Activated naive CD4-positive, alpha-beta T cell treated with anti-CD3 and anti-CD28 coated beads, Interleukin-2, amount 10 ng/mL, durations not matched to agents 7 days and 5 days (primary cell): ENCODE results near the gene GALNTL6.

Experiments used
- CTCF ChIA-PET: fragments of 350-600 bp; sonication (Branson Sonifier 250); formaldehyde crosslinking; loops from one replicate; lab custom pipeline; 2021; ENCODE audit warnings: antibody characterized with exemption; lab: Charles Lee
- DNase-seq: peaks from one replicate; pipeline ENCODE4 v3.0.0-alpha.2; 2020
- H3K27ac Mint-ChIP-seq: one replicate; pipeline ENCODE4 v1.8.0; 2021; ENCODE audit warnings: mild to moderate bottlenecking, moderate library complexity, mixed read lengths
- H3K27me3 Mint-ChIP-seq: one replicate; pipeline ENCODE4 v1.8.0; 2021; ENCODE audit warnings: mild to moderate bottlenecking, mixed read lengths
- H3K36me3 Mint-ChIP-seq: one replicate; pipeline ENCODE4 v1.8.0; 2021; ENCODE audit warnings: mixed read lengths
- H3K4me1 Mint-ChIP-seq: one replicate; pipeline ENCODE4 v1.8.0; 2021; ENCODE audit warnings: mixed read lengths
- H3K4me3 Mint-ChIP-seq: one replicate; pipeline ENCODE4 v1.8.0; 2021; ENCODE audit warnings: mild to moderate bottlenecking, moderate library complexity, mixed read lengths
- H3K9me3 Mint-ChIP-seq: one replicate; pipeline ENCODE4 v1.8.0; 2021; ENCODE audit warnings: mixed read lengths

Gene GALNTL6

GRCh38 chr4:171846893-171847292 is 33.7 kb downstream of the GALNTL6 start:
- Mint-ChIP-seq H3K27me3 (no peaks in the 10 kb centered on the region), H3K4me1 (no peaks in the 10 kb centered on the region), H3K36me3 (no peaks in the 10 kb centered on the region), H3K9me3 (peaks cover 2% of the 10 kb centered on the region), H3K27ac (no peak overlapping the region), H3K4me3 (no peak overlapping the region)
- no peak for DNase-seq
- CTCF ChIA-PET, result no interaction called here

GRCh38 chr4:171847751-171848150 is 34.5 kb downstream of the GALNTL6 start:
- Mint-ChIP-seq H3K36me3 (no peaks in the 10 kb centered on the region), H3K9me3 (no peaks in the 10 kb centered on the region), H3K4me3 (no peak overlapping the region), H3K4me1 (no peaks in the 10 kb centered on the region), H3K27me3 (no peaks in the 10 kb centered on the region), H3K27ac (no peak overlapping the region)
- DNase-seq, result no peak
- CTCF ChIA-PET, result interaction anchor here (0.8 kb wide), 1 partner anchor 1006 kb away, joined by 3 read pairs; no protein-coding TSS in a partner anchor

GRCh38 chr4:171849686-171850222 is 36.5 kb downstream of the GALNTL6 start:
- Mint-ChIP-seq H3K27ac (no peak overlapping the region), H3K4me3 (no peak overlapping the region), H3K27me3 (no peaks in the 10 kb centered on the region), H3K36me3 (no peaks in the 10 kb centered on the region), H3K9me3 (peaks cover 3% of the 10 kb centered on the region), H3K4me1 (no peaks in the 10 kb centered on the region)
- no peak for DNase-seq
- CTCF ChIA-PET, result no interaction called here

GRCh38 chr4:171851295-171851694 is 38.1 kb downstream of the GALNTL6 start:
- H3K9me3 Mint-ChIP-seq, result peaks cover 7% of the 10 kb centered on the region
- H3K4me1 Mint-ChIP-seq, result no peaks in the 10 kb centered on the region
- no peak overlapping the region for H3K27ac Mint-ChIP-seq
- no peaks in the 10 kb centered on the region for H3K27me3 Mint-ChIP-seq
- no peaks in the 10 kb centered on the region for H3K36me3 Mint-ChIP-seq
- H3K4me3 Mint-ChIP-seq, result no peak overlapping the region
- DNase-seq, result no peak
- CTCF ChIA-PET, result no interaction called here

- peaks cover 7% of the 10 kb centered on the region for H3K9me3 Mint-ChIP-seq
- CTCF ChIA-PET, result no interaction called here
- H3K27ac Mint-ChIP-seq, result no peak overlapping the region
- no peak overlapping the region for H3K4me3 Mint-ChIP-seq
- no peaks in the 10 kb centered on the region for H3K27me3 Mint-ChIP-seq
- no peaks in the 10 kb centered on the region for H3K36me3 Mint-ChIP-seq
- DNase-seq, result no peak
- no peaks in the 10 kb centered on the region for H3K4me1 Mint-ChIP-seq
These were observed 44.3 kb downstream of the GALNTL6 start for GRCh38 chr4:171857302-171858012.

GRCh38 chr4:171875291-171875690 is 62.1 kb downstream of the GALNTL6 start:
- Mint-ChIP-seq H3K9me3 (peaks cover 3% of the 10 kb centered on the region), H3K4me1 (no peaks in the 10 kb centered on the region), H3K4me3 (no peak overlapping the region), H3K36me3 (no peaks in the 10 kb centered on the region), H3K27ac (no peak overlapping the region), H3K27me3 (no peaks in the 10 kb centered on the region)
- CTCF ChIA-PET, result no interaction called here
- DNase-seq, result no peak

- H3K36me3 Mint-ChIP-seq, result no peaks in the 10 kb centered on the region
- H3K27ac Mint-ChIP-seq, result no peak overlapping the region
- no peaks in the 10 kb centered on the region for H3K4me1 Mint-ChIP-seq
- no peak for DNase-seq
- H3K27me3 Mint-ChIP-seq, result no peaks in the 10 kb centered on the region
- no peak overlapping the region for H3K4me3 Mint-ChIP-seq
- CTCF ChIA-PET, result no interaction called here
- H3K9me3 Mint-ChIP-seq, result peaks cover 3% of the 10 kb centered on the region
These were observed 63.4 kb downstream of the GALNTL6 start for GRCh38 chr4:171876636-171877035.

- Mint-ChIP-seq H3K27me3 (no peaks in the 10 kb centered on the region), H3K36me3 (no peaks in the 10 kb centered on the region), H3K4me1 (no peaks in the 10 kb centered on the region), H3K9me3 (peaks cover 3% of the 10 kb centered on the region), H3K27ac (no peak overlapping the region), H3K4me3 (no peak overlapping the region)
- CTCF ChIA-PET, result no interaction called here
- DNase-seq, result no peak
These were observed 66.9 kb downstream of the GALNTL6 start for GRCh38 chr4:171880136-171880535.

- Mint-ChIP-seq H3K27me3 (no peaks in the 10 kb centered on the region), H3K4me1 (no peaks in the 10 kb centered on the region), H3K4me3 (no peak overlapping the region), H3K9me3 (no peaks in the 10 kb centered on the region), H3K27ac (no peak overlapping the region), H3K36me3 (no peaks in the 10 kb centered on the region)
- no peak for DNase-seq
- CTCF ChIA-PET, result no interaction called here
These were observed 76.5 kb downstream of the GALNTL6 start for GRCh38 chr4:171889681-171890080.

- H3K27me3 Mint-ChIP-seq, result no peaks in the 10 kb centered on the region
- H3K36me3 Mint-ChIP-seq, result no peaks in the 10 kb centered on the region
- no peak overlapping the region for H3K27ac Mint-ChIP-seq
- no peak for DNase-seq
- no peaks in the 10 kb centered on the region for H3K9me3 Mint-ChIP-seq
- CTCF ChIA-PET, result no interaction called here
- H3K4me3 Mint-ChIP-seq, result no peak overlapping the region
- no peaks in the 10 kb centered on the region for H3K4me1 Mint-ChIP-seq
These were observed 77.8 kb downstream of the GALNTL6 start for GRCh38 chr4:171891038-171891437.

GRCh38 chr4:171896426-171896825 is 83.2 kb downstream of the GALNTL6 start:
- no peaks in the 10 kb centered on the region for H3K27me3 Mint-ChIP-seq
- H3K36me3 Mint-ChIP-seq, result no peaks in the 10 kb centered on the region
- no peak overlapping the region for H3K4me3 Mint-ChIP-seq
- H3K27ac Mint-ChIP-seq, result no peak overlapping the region
- H3K4me1 Mint-ChIP-seq, result no peaks in the 10 kb centered on the region
- no peaks in the 10 kb centered on the region for H3K9me3 Mint-ChIP-seq
- CTCF ChIA-PET, result no interaction called here
- DNase-seq, result no peak

GRCh38 chr4:171919314-171919713 is 106.1 kb downstream of the GALNTL6 start:
- no peak overlapping the region for H3K27ac Mint-ChIP-seq
- CTCF ChIA-PET, result no interaction called here
- DNase-seq, result no peak

GRCh38 chr4:171920901-171921300 is 107.7 kb downstream of the GALNTL6 start:
- Mint-ChIP-seq H3K4me1 (no peaks in the 10 kb centered on the region), H3K36me3 (no peaks in the 10 kb centered on the region), H3K27me3 (no peaks in the 10 kb centered on the region), H3K4me3 (no peak overlapping the region), H3K9me3 (peaks cover 4% of the 10 kb centered on the region), H3K27ac (no peak overlapping the region)
- DNase-seq, result no peak
- CTCF ChIA-PET, result no interaction called here

More at GRCh38 chr4:171919314-171919713, 106.1 kb downstream of the GALNTL6 start:
- Mint-ChIP-seq H3K9me3 (peaks cover 4% of the 10 kb centered on the region), H3K4me1 (no peaks in the 10 kb centered on the region), H3K4me3 (no peak overlapping the region), H3K36me3 (no peaks in the 10 kb centered on the region), H3K27me3 (no peaks in the 10 kb centered on the region)

GRCh38 chr4:171924746-171925376 is 111.7 kb downstream of the GALNTL6 start:
- CTCF ChIA-PET, result no interaction called here
- H3K27ac Mint-ChIP-seq, result no peak overlapping the region
- H3K36me3 Mint-ChIP-seq, result no peaks in the 10 kb centered on the region
- peaks cover 1% of the 10 kb centered on the region for H3K9me3 Mint-ChIP-seq
- no peak for DNase-seq
- H3K4me3 Mint-ChIP-seq, result no peak overlapping the region
- no peaks in the 10 kb centered on the region for H3K4me1 Mint-ChIP-seq
- no peaks in the 10 kb centered on the region for H3K27me3 Mint-ChIP-seq

- peaks cover 5% of the 10 kb centered on the region for H3K9me3 Mint-ChIP-seq
- H3K4me1 Mint-ChIP-seq, result no peaks in the 10 kb centered on the region
- no peaks in the 10 kb centered on the region for H3K36me3 Mint-ChIP-seq
- CTCF ChIA-PET, result no interaction called here
- H3K27me3 Mint-ChIP-seq, result no peaks in the 10 kb centered on the region
- DNase-seq, result no peak
- no peak overlapping the region for H3K4me3 Mint-ChIP-seq
- no peak overlapping the region for H3K27ac Mint-ChIP-seq
These were observed 115.1 kb downstream of the GALNTL6 start for GRCh38 chr4:171928336-171928735.
